SK-N-MC (cell line): ENCODE data around the gene PGLYRP2.

ENCODE experiments used
- EZH2 ChIP-seq: fragments of 200-600 bp; sonication (generic); IDR thresholded peaks from one replicate; pipeline ENCODE4 v1.6.1; 2017; ENCODE audit warnings: antibody characterized with exemption
- POLR2AphosphoS5 ChIP-seq: IDR thresholded peaks from 2 replicates; pipeline ENCODE4 v1.6.1; 2012; ENCODE audit warnings: mild to moderate bottlenecking, low read depth, low read length, borderline replicate concordance

GRCh38 chr19:15430526-15431120, 48.7 kb downstream of the PGLYRP2 start:
- TF ChIP-seq POLR2AphosphoS5 (no peak), EZH2 (no peak)
